ENCODE measurements around the gene MAST4. TPM values are rescaled to one million over a fixed set of nuclear protein-coding genes. Genes with fewer than 3 reads are reported as not detected.

MAST4 gene
- total and polyA plus RNA-seq, 2 donors (not counting 1 experiment from before 2014, with no cell fraction given) = 2.5 to 57.1 TPM

GRCh38 chr5:66932457-66932856 lies 336.3 kb downstream of the MAST4 start:
- ATAC-seq (ENCODE audit: low read depth) = no peak
- no peak overlapping the region for H3K9ac ChIP-seq (ENCODE audit: low read length)
- intact Hi-C loops (cut with micrococcal nuclease) = no loop called here
- DNase-seq = no peak
- H3K4me1 ChIP-seq (ENCODE audit: control insufficient read depth in 2 of 2, insufficient read depth in 2 of 2, low read length in 2 of 2) = peaks cover 0 to 4% of the 10 kb centered on the region in 2 donors
- Mint-ChIP-seq H3K27me3 (no peaks in the 10 kb centered on the region), H3K27ac (no peak overlapping the region), H3K4me3 (no peak overlapping the region), H3K9me3 (ENCODE audit: insufficient read depth) (no peaks in the 10 kb centered on the region), H3K4me1 (peaks cover 12% of the 10 kb centered on the region)
- H3K27me3 ChIP-seq (replicated peaks in 1 of 4; ENCODE audit: control extremely low read depth in 1 of 4, control insufficient read depth in 3 of 4, insufficient read depth in 4 of 4, low read length in 3 of 4) = peaks cover 0 to 4% (median 0%) of the 10 kb centered on the region in 4 experiments
- H3K4me3 ChIP-seq (ENCODE audit: control extremely low read depth in 1 of 5, extremely low read depth in 1 of 5, insufficient read depth in 1 of 5, low read depth in 2 of 5, low read length in 4 of 5) = no peak overlapping the region
- no peak overlapping the region for H2AFZ ChIP-seq (ENCODE audit: insufficient read depth, low read depth, low read length, poor library complexity, severe bottlenecking)
- H3K79me2 ChIP-seq (ENCODE audit: control insufficient read depth, insufficient read depth, low read length) = no peaks in the 10 kb centered on the region
- TF ChIP-seq, protein P1, sequence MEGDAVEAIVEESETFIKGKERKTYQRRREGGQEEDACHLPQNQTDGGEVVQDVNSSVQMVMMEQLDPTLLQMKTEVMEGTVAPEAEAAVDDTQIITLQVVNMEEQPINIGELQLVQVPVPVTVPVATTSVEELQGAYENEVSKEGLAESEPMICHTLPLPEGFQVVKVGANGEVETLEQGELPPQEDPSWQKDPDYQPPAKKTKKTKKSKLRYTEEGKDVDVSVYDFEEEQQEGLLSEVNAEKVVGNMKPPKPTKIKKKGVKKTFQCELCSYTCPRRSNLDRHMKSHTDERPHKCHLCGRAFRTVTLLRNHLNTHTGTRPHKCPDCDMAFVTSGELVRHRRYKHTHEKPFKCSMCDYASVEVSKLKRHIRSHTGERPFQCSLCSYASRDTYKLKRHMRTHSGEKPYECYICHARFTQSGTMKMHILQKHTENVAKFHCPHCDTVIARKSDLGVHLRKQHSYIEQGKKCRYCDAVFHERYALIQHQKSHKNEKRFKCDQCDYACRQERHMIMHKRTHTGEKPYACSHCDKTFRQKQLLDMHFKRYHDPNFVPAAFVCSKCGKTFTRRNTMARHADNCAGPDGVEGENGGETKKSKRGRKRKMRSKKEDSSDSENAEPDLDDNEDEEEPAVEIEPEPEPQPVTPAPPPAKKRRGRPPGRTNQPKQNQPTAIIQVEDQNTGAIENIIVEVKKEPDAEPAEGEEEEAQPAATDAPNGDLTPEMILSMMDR (IDR thresholded peaks at IDR 0.05) = no peak
- no peak for TF ChIP-seq EZH2 (IDR thresholded peaks at IDR 0.05; ENCODE audit: borderline replicate concordance, insufficient read depth, low read depth, low read length, poor library complexity, severe bottlenecking)
- H3K27ac ChIP-seq (ENCODE audit: low read length in 2 of 2) = no peak overlapping the region
- H3K36me3 ChIP-seq (replicated peaks in 1 of 2; ENCODE audit: control extremely low read depth in 1 of 2, control insufficient read depth in 1 of 2, extremely low read depth in 1 of 2, insufficient read depth in 2 of 2, low read length in 1 of 2) = no peaks in the 10 kb centered on the region
- H4K20me1 ChIP-seq (ENCODE audit: control insufficient read depth, insufficient read depth, low read length, poor library complexity, severe bottlenecking) = no peaks in the 10 kb centered on the region
- 77% methylated on average over 2 of the region's 3 CpGs for WGBS (ENCODE audit: insufficient coverage)
- no peak overlapping the region for H3K4me2 ChIP-seq (replicated peaks; ENCODE audit: low read depth, low read length, poor library complexity, severe bottlenecking)
- ChIA-PET CTCF (no interaction called here), POLR2A (no interaction called here)
- no peaks in the 10 kb centered on the region for H3K9me3 ChIP-seq (ENCODE audit: control extremely low read depth in 1 of 3, control insufficient read depth in 2 of 3, insufficient read depth in 1 of 3, low read length in 2 of 3)

- no CpG with 5 or more reads among the region's 1 CpG for WGBS (ENCODE audit: insufficient coverage)
- H3K9me3 Mint-ChIP-seq (ENCODE audit: insufficient read depth) = no peaks in the 10 kb centered on the region
- Histone ChIP-seq H3K4me2 (replicated peaks; ENCODE audit: low read depth, low read length, poor library complexity, severe bottlenecking) (no peak overlapping the region), H3K36me3 (replicated peaks in 1 of 2; ENCODE audit: control extremely low read depth in 1 of 2, control insufficient read depth in 1 of 2, extremely low read depth in 1 of 2, insufficient read depth in 2 of 2, low read length in 1 of 2) (no peaks in the 10 kb centered on the region), H3K9ac (ENCODE audit: low read length) (no peak overlapping the region), H2AFZ (ENCODE audit: insufficient read depth, low read depth, low read length, poor library complexity, severe bottlenecking) (no peak overlapping the region), H3K9me3 (ENCODE audit: control extremely low read depth in 1 of 3, control insufficient read depth in 2 of 3, insufficient read depth in 1 of 3, low read length in 2 of 3) (no peaks in the 10 kb centered on the region), H3K4me1 (ENCODE audit: control insufficient read depth in 2 of 2, insufficient read depth in 2 of 2, low read length in 2 of 2) (peaks cover 0 to 4% of the 10 kb centered on the region in 2 donors), H3K27ac (ENCODE audit: low read length in 2 of 2) (no peak overlapping the region), H3K27me3 (replicated peaks in 1 of 4; ENCODE audit: control extremely low read depth in 1 of 4, control insufficient read depth in 3 of 4, insufficient read depth in 4 of 4, low read length in 3 of 4) (peaks cover 0 to 4% (median 0%) of the 10 kb centered on the region in 4 experiments), H3K4me3 (ENCODE audit: control extremely low read depth in 1 of 5, extremely low read depth in 1 of 5, insufficient read depth in 1 of 5, low read depth in 2 of 5, low read length in 4 of 5) (no peak overlapping the region), H3K79me2 (ENCODE audit: control insufficient read depth, insufficient read depth, low read length) (no peaks in the 10 kb centered on the region), H4K20me1 (ENCODE audit: control insufficient read depth, insufficient read depth, low read length, poor library complexity, severe bottlenecking) (no peaks in the 10 kb centered on the region)
- no peaks in the 10 kb centered on the region for H3K27me3 Mint-ChIP-seq
- intact Hi-C loops (cut with micrococcal nuclease) = no loop called here
- no peak overlapping the region for H3K4me3 Mint-ChIP-seq
- ChIA-PET CTCF (no interaction called here), POLR2A (no interaction called here)
- ATAC-seq (ENCODE audit: low read depth) = no peak
- DNase-seq = no peak
- no peak overlapping the region for H3K27ac Mint-ChIP-seq
- peaks cover 12% of the 10 kb centered on the region for H3K4me1 Mint-ChIP-seq
- no peak for TF ChIP-seq EZH2 (IDR thresholded peaks at IDR 0.05; ENCODE audit: borderline replicate concordance, insufficient read depth, low read depth, low read length, poor library complexity, severe bottlenecking)
- TF ChIP-seq, protein P1 (IDR thresholded peaks at IDR 0.05) = no peak
These were observed 336.9 kb downstream of the MAST4 start for GRCh38 chr5:66933066-66933465.

All from B cell (primary cell).